H1 (cell line): ENCODE measurements around the gene SLC24A3. TPM values are rescaled to one million over a fixed set of nuclear protein-coding genes. Genes with fewer than 3 reads are reported as not detected.

Source experiments
- CTCF ChIA-PET: fragments of 300-600 bp; sonication (Branson Sonifier 250); formaldehyde crosslinking; loops from one replicate; lab custom pipeline; 2021; ENCODE audit not compliant: partially characterized antibody; lab: Charles Lee
- POLR2A ChIA-PET: fragments of 300-600 bp; sonication (Branson Sonifier 250); formaldehyde crosslinking; loops from one replicate; lab custom pipeline; 2021; ENCODE audit warnings: inconsistent platforms; ENCODE audit not compliant: partially characterized antibody; lab: Charles Lee
- DNase-seq, 2 experiments: peaks; one replicate each; pipeline versions ENCODE4 v3.0.0 to v3.0.0-alpha.2; 2010 to 2022; ENCODE audit warnings: low spot score in 2 of 2, low read depth in 1 of 2, mixed read lengths in 1 of 2
- FAIRE-seq: peaks from 2 replicates; lab custom pipeline; 2011; peaks lifted over from hg19 to GRCh38; lab: Jason Lieb, UNC
- H2AFZ ChIP-seq: 2 replicates; pipeline ENCODE4 v1.8.1; 2012; ENCODE audit warnings: low read length, inconsistent platforms
- H2AK5ac ChIP-seq: 2 replicates; pipeline ENCODE4 v1.6.1; 2013; ENCODE audit warnings: low read depth, low read length
- H2BK120ac ChIP-seq: replicated peaks from 2 replicates; pipeline ENCODE3; 2013; ENCODE audit warnings: low read depth, low read length, inconsistent platforms
- H2BK12ac ChIP-seq: 2 replicates; pipeline ENCODE4 v1.6.1; 2013; ENCODE audit warnings: low read depth, low read length
- H2BK15ac ChIP-seq: 2 replicates; pipeline ENCODE4 v1.6.1; 2013; ENCODE audit warnings: low read length
- H2BK20ac ChIP-seq: 2 replicates; pipeline ENCODE4 v1.6.1; 2013; ENCODE audit warnings: low read length
- H2BK5ac ChIP-seq: 2 replicates; pipeline ENCODE4 v1.6.1; 2013; ENCODE audit warnings: low read depth, low read length
- H3K14ac ChIP-seq: 2 replicates; pipeline ENCODE4 v1.6.1; 2013; ENCODE audit warnings: inconsistent platforms; ENCODE audit not compliant: insufficient read length
- H3K18ac ChIP-seq: 2 replicates; pipeline ENCODE4 v1.6.1; 2013; ENCODE audit warnings: low read length; ENCODE audit errors: extremely low read depth
- H3K23ac ChIP-seq: 2 replicates; pipeline ENCODE4 v1.6.1; 2013; ENCODE audit warnings: inconsistent platforms; ENCODE audit not compliant: insufficient read length
- H3K23me2 ChIP-seq: 2 replicates; pipeline ENCODE4 v1.6.1; 2013; ENCODE audit warnings: low read depth, low read length
- H3K27ac ChIP-seq: 2 replicates; pipeline ENCODE4 v1.6.1; 2011; ENCODE audit warnings: low read depth, low read length, inconsistent platforms
- H3K27me3 ChIP-seq, 4 experiments: replicated peaks in 1 of 4; 1 replicate in 1 of 4; 2 replicates in 3 of 4; pipeline versions ENCODE4 v1.6.1 to v1.8.1; 2011 to 2013; ENCODE audit warnings: low read length in 3 of 4, mild to moderate bottlenecking in 3 of 4, inconsistent platforms in 2 of 4, mixed read lengths in 2 of 4, moderate library complexity in 1 of 4; ENCODE audit not compliant: control insufficient read depth in 3 of 4, insufficient read depth in 3 of 4; ENCODE audit errors: extremely low read depth in 1 of 4
- H3K36me3 ChIP-seq, 4 experiments: 2 replicates each; pipeline versions ENCODE4 v1.6.1 to v1.8.1; 2011 to 2013; ENCODE audit warnings: mild to moderate bottlenecking in 4 of 4, low read length in 3 of 4, moderate library complexity in 2 of 4, control low read depth in 1 of 4, inconsistent platforms in 1 of 4; ENCODE audit not compliant: insufficient read depth in 4 of 4, control insufficient read depth in 2 of 4
- H3K4ac ChIP-seq: replicated peaks from 2 replicates; pipeline ENCODE3; 2013; ENCODE audit warnings: low read length, low read depth, mixed read lengths, inconsistent platforms; ENCODE audit not compliant: insufficient read length
- H3K4me1 ChIP-seq, 4 experiments: replicated peaks in 1 of 4; 1 replicate in 1 of 4; 2 replicates in 3 of 4; pipeline versions ENCODE4 v1.6.1 to v1.8.1; 2011 to 2013; ENCODE audit warnings: low read length in 3 of 4, inconsistent platforms in 2 of 4, mixed read lengths in 1 of 4; ENCODE audit not compliant: insufficient read depth in 4 of 4, control insufficient read depth in 3 of 4
- H3K4me2 ChIP-seq, 2 experiments: 2 replicates each; pipeline versions ENCODE4 v1.6.1 to v1.8.1; 2011 to 2013; ENCODE audit warnings: low read depth in 2 of 2, low read length in 2 of 2, control low read depth in 1 of 2, inconsistent platforms in 1 of 2, mild to moderate bottlenecking in 1 of 2; ENCODE audit not compliant: insufficient read depth in 1 of 2
- H3K4me3 ChIP-seq, 4 experiments: fragments of 200-600, 300-600 bp in 1 of 4; sonication (generic), shearing (Covaris generic), sonication (Bioruptor Twin) in 1 of 4; 2 replicates each; pipeline versions ENCODE4 v1.5.1 to v1.8.1; 2011 to 2016; ENCODE audit warnings: low read length in 4 of 4, low read depth in 3 of 4, control low read depth in 2 of 4, inconsistent platforms in 2 of 4, mild to moderate bottlenecking in 2 of 4, mixed read lengths in 1 of 4, moderate library complexity in 1 of 4; ENCODE audit not compliant: insufficient read depth in 2 of 4; ENCODE audit errors: extremely low read depth in 1 of 4
- H3K56ac ChIP-seq: replicated peaks from 2 replicates; pipeline ENCODE3; 2013; ENCODE audit warnings: low read depth, mild to moderate bottlenecking, mixed read lengths, low read length, inconsistent platforms; ENCODE audit not compliant: insufficient read length
- H3K79me1 ChIP-seq: 2 replicates; pipeline ENCODE4 v1.6.1; 2013; ENCODE audit warnings: low read depth, low read length, control low read depth
- H3K79me2 ChIP-seq, 2 experiments: 2 replicates each; pipeline versions ENCODE4 v1.6.1 to v1.8.1; 2012 to 2013; ENCODE audit warnings: low read length in 2 of 2, mild to moderate bottlenecking in 2 of 2, inconsistent platforms in 1 of 2; ENCODE audit not compliant: insufficient read depth in 2 of 2, control insufficient read depth in 1 of 2
- H3K9ac ChIP-seq, 4 experiments: replicated peaks in 1 of 4; 1 replicate in 1 of 4; 2 replicates in 3 of 4; pipeline versions ENCODE4 v1.6.1 to v1.8.1; 2011 to 2013; ENCODE audit warnings: low read depth in 3 of 4, low read length in 3 of 4, control low read depth in 2 of 4, mild to moderate bottlenecking in 2 of 4, moderate library complexity in 2 of 4, inconsistent platforms in 1 of 4; ENCODE audit errors: extremely low read depth in 1 of 4
- H3K9me3 ChIP-seq, 2 experiments: 2 replicates each; pipeline versions ENCODE4 v1.6.1 to v1.8.1; 2012 to 2013; ENCODE audit warnings: mild to moderate bottlenecking in 2 of 2, moderate library complexity in 2 of 2, control low read depth in 1 of 2, inconsistent platforms in 1 of 2, low read depth in 1 of 2, low read length in 1 of 2, mixed read lengths in 1 of 2; ENCODE audit not compliant: insufficient read depth in 2 of 2
- H4K20me1 ChIP-seq, 2 experiments: replicated peaks in 1 of 2; 2 replicates each; pipeline versions ENCODE3 to v1.8.1; 2011 to 2013; ENCODE audit warnings: inconsistent platforms in 2 of 2, low read length in 2 of 2, mild to moderate bottlenecking in 1 of 2; ENCODE audit not compliant: insufficient read depth in 2 of 2, control insufficient read depth in 1 of 2
- H4K5ac ChIP-seq: 2 replicates; pipeline ENCODE4 v1.6.1; 2013; ENCODE audit warnings: low read length, low read depth, mixed read lengths, inconsistent platforms; ENCODE audit not compliant: insufficient read length
- H4K8ac ChIP-seq: 2 replicates; pipeline ENCODE4 v1.8.0; 2013; ENCODE audit warnings: mild to moderate bottlenecking, moderate library complexity, low read length, inconsistent platforms; ENCODE audit not compliant: insufficient read depth; ENCODE audit errors: extremely low read depth
- H4K91ac ChIP-seq: replicated peaks from 2 replicates; pipeline ENCODE3; 2013; ENCODE audit warnings: low read length, mixed read lengths, inconsistent platforms; ENCODE audit not compliant: insufficient read length
- CHD2 ChIP-seq: IDR thresholded peaks from 2 replicates; pipeline ENCODE4 v1.6.1; 2012; ENCODE audit warnings: low read length, improper control_type of control experiment
- CTBP2 ChIP-seq: IDR thresholded peaks from 2 replicates; pipeline ENCODE4 v1.7.0; 2011; ENCODE audit warnings: borderline replicate concordance, mild to moderate bottlenecking, moderate library complexity, mixed read lengths, low read length; ENCODE audit not compliant: insufficient read depth, insufficient read length
- NRF1 ChIP-seq: IDR thresholded peaks from 2 replicates; pipeline ENCODE4 v1.6.1; 2011; ENCODE audit warnings: mild to moderate bottlenecking, low read depth, low read length, improper control_type of control experiment
- PHF8 ChIP-seq: fragments of 200-600 bp; sonication (generic); conservative IDR thresholded peaks from 2 replicates; pipeline ENCODE4 v1.7.1; 2012; ENCODE audit warnings: low read depth, mild to moderate bottlenecking, inconsistent platforms, low read length, moderate library complexity
- POLR2A ChIP-seq, 2 experiments: IDR thresholded peaks; 1 replicate in 1 of 2; 2 replicates in 1 of 2; pipeline ENCODE4 v1.6.1; 2011; ENCODE audit warnings: low read depth in 2 of 2, low read length in 2 of 2, mild to moderate bottlenecking in 2 of 2; ENCODE audit errors: control extremely low read depth in 1 of 2
- POLR2AphosphoS5 ChIP-seq: IDR thresholded peaks from 2 replicates; pipeline ENCODE4 v1.6.1; 2011; ENCODE audit warnings: low read depth, low read length
- RNF2 ChIP-seq: fragments of 200-900, 300-1000 bp; sonication (generic); IDR thresholded peaks from 2 replicates; pipeline ENCODE4 v1.7.1; 2016; ENCODE audit warnings: borderline replicate concordance, low read depth, mild to moderate bottlenecking, antibody characterized with exemption, low read length; ENCODE audit not compliant: poor library complexity, severe bottlenecking; ENCODE audit errors: missing control alignments
- RXRA ChIP-seq: IDR thresholded peaks from 2 replicates; pipeline ENCODE4 v1.6.1; 2011; ENCODE audit warnings: low read depth, mild to moderate bottlenecking, low read length, moderate library complexity; ENCODE audit not compliant: insufficient read depth
- SIX5 ChIP-seq: IDR thresholded peaks from 2 replicates; pipeline ENCODE4 v1.6.1; 2011; ENCODE audit warnings: mild to moderate bottlenecking, low read depth, low read length
- SRF ChIP-seq: IDR thresholded peaks from 2 replicates; pipeline ENCODE4 v1.6.1; 2011; ENCODE audit warnings: mild to moderate bottlenecking, low read depth, low read length, moderate library complexity
- SUZ12 ChIP-seq: fragments of 200-600 bp; sonication (generic); IDR thresholded peaks from 2 replicates; pipeline ENCODE4 v1.6.1; 2012; ENCODE audit warnings: mild to moderate bottlenecking, inconsistent platforms, low read length, moderate library complexity, mixed read lengths
- TCF12 ChIP-seq: IDR thresholded peaks from 2 replicates; pipeline ENCODE4 v1.6.1; 2011; ENCODE audit warnings: low read depth, mild to moderate bottlenecking, low read length
- YY1 ChIP-seq: IDR thresholded peaks from 2 replicates; pipeline ENCODE4 v1.6.1; 2011; ENCODE audit warnings: low read depth, mild to moderate bottlenecking, low read length
- ZNF274 ChIP-seq: IDR thresholded peaks from 2 replicates; pipeline ENCODE4 v1.7.0; 2012; ENCODE audit warnings: low read length, borderline replicate concordance; ENCODE audit errors: extremely low read depth
- WGBS, 2 experiments: shearing (Covaris generic) in 1 of 2; methylation state at CpG; one replicate each; pipeline versions ENCODE4 v1.1.6 to v1.1.7; 2013 to 2015; ENCODE audit warnings: low lambda C conversion rate in 2 of 2, mixed read lengths in 2 of 2, inconsistent platforms in 1 of 2, low coverage in 1 of 2, missing lambda C conversion rate in 1 of 2; ENCODE audit not compliant: insufficient replicate concordance in 2 of 2, insufficient coverage in 1 of 2, insufficient read length in 1 of 2; ENCODE audit errors: extremely low coverage in 1 of 2, missing lambda C conversion rate in 1 of 2; 5-methylcytosine and 5-hydroxymethylcytosine counted together
- polyA plus RNA-seq, 7 experiments: library from polyadenylated mRNA; depleted of rRNA in 3 of 7; stranded (reverse) in 5 of 7; unstranded in 2 of 7; fragments of >200 nt in 5 of 7; fragments of 200-250 nt in 2 of 7; gene quantifications; 1 replicate in 5 of 7; 2 replicates in 1 of 7; 4 replicates in 1 of 7; pipeline versions ENCODE4 v1.2.1 to v1.2.3, GENCODE V29; 2011 to 2013; ENCODE audit warnings: missing spikeins in 2 of 7, mixed read lengths in 2 of 7
- total RNA-seq: library from RNA; stranded (reverse); fragmentation: NEBNext Ultra II Directional; extraction: Animal tissue kit (Norgen Biotek cat#: 25700); gene quantifications from 2 replicates; pipeline ENCODE4 v1.2.1, GENCODE V29; 2021

SLC24A3 gene
- total and polyA plus RNA-seq, 2 of the 8 experiments (the other 6 are each of a cell fraction or from before 2014, with no cell fraction given), result 4.5 to 6.3 TPM

DNA sequence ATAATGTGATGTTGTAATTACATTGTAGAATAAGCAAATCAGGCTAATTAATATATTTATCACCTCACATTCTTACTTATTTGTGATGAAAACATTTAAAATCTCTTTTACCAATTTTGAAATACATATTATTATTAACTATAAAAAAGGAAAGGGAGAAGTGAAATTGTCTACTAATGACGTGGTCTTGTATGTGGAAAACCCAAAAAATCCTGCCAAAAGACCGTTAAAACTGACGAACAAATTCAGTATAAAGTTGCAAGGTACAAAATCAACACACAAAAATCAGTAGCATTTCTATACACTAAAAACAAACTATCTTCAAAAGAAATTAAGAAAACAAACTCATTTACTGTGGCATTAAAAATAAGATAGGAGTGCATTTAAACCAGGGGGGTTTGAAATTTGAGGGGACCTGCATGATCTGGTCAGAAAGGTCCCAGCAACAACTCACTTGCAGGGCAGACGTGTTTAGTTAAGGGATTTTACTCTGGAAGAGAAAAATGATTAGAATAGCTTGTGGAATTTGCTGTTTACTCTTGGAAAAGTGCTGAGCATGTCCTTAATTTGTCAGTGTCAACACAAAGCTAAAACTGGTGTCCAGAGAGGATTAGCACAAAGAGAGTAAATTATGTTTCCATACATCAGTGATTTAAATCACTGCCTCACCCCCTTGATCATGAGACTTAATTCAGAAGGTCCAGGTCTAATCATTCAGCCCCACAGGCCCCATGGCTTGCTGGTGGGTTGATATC lies 310.6 kb downstream of the SLC24A3 start:
- H3K23me2 ChIP-seq, result no peaks in the 10 kb centered on the region
- H3K36me3 ChIP-seq, result no peaks in the 10 kb centered on the region
- WGBS, 2 experiments, result 87% methylated on average over 4 of the region's 4 CpGs; no CpG with 5 or more reads in 1 of the 2 experiments
- no peaks in the 10 kb centered on the region for H3K27me3 ChIP-seq
- ChIA-PET POLR2A (no interaction called here), CTCF (interaction anchor here (0.8 to 3.0 kb wide), 3 partner anchors 29 to 61 kb away, joined by 3 to 10 read pairs (median 3); no protein-coding TSS in a partner anchor)
- H3K14ac ChIP-seq, result no peak overlapping the region
- H2BK12ac ChIP-seq, result no peak overlapping the region
- H2BK15ac ChIP-seq, result no peak overlapping the region
- H2BK120ac ChIP-seq, result no peak overlapping the region
- H3K4me2 ChIP-seq, result no peak overlapping the region
- no peak overlapping the region for H3K9ac ChIP-seq
- H4K5ac ChIP-seq, result no peak overlapping the region
- no peak overlapping the region for H3K4ac ChIP-seq
- no peak overlapping the region for H2AFZ ChIP-seq
- H3K4me3 ChIP-seq, result no peak overlapping the region
- DNase-seq (no peak), FAIRE-seq (no peak)
- no peak overlapping the region for H3K18ac ChIP-seq
- no peaks in the 10 kb centered on the region for H4K20me1 ChIP-seq
- no peak overlapping the region for H2BK5ac ChIP-seq
- H3K9me3 ChIP-seq, result no peaks in the 10 kb centered on the region
- H3K56ac ChIP-seq, result no peak overlapping the region
- H4K91ac ChIP-seq, result no peak overlapping the region
- H2BK20ac ChIP-seq, result no peak overlapping the region
- H3K27ac ChIP-seq, result no peak overlapping the region
- H3K4me1 ChIP-seq, result no peaks in the 10 kb centered on the region
- no peak overlapping the region for H2AK5ac ChIP-seq
- no peak overlapping the region for H4K8ac ChIP-seq
- no peak overlapping the region for H3K23ac ChIP-seq
- H3K79me2 ChIP-seq, result no peaks in the 10 kb centered on the region
- H3K79me1 ChIP-seq, result no peaks in the 10 kb centered on the region
- TF ChIP-seq SUZ12 (no peak), POLR2A (IDR thresholded peaks at IDR 0.05; ENCODE audit: control extremely low read depth in 1 of 2, low read depth in 2 of 2, low read length in 2 of 2) (no peak), POLR2AphosphoS5 (no peak), RNF2 (no peak), SIX5 (no peak), CTBP2 (no peak), PHF8 (no peak), YY1 (no peak), SRF (no peak), NRF1 (no peak), RXRA (no peak), CHD2 (no peak), ZNF274 (no peak), TCF12 (no peak)
